Measurements from ENCODE around the gene GNPAT.
"Not testable (repeated sequence)": the region's sequence is repeated elsewhere in the genome, so short reads cannot be mapped to it uniquely, and the experiment has no call there.

The GNPAT gene

GRCh38 chr1:231210126-231210525 lies 30.9 kb upstream of the GNPAT start:
- H3K4me3 ChIP-seq (IDR thresholded peaks at IDR 0.05; ENCODE audit: insufficient read depth, low read depth, low read length): no peak overlapping the region
- no peak for TF ChIP-seq CTCF (conservative IDR thresholded peaks at IDR 0.05; ENCODE audit: low read depth, low read length)
- no peaks in the 10 kb centered on the region for H3K36me3 ChIP-seq (ENCODE audit: insufficient read depth)
- no peak overlapping the region for H2AFZ ChIP-seq (ENCODE audit: low read depth)
- H3K4me2 ChIP-seq: no peak overlapping the region
- no peaks in the 10 kb centered on the region for H3K79me2 ChIP-seq (ENCODE audit: insufficient read depth, low read depth)
- H3K4me1 ChIP-seq (ENCODE audit: low read depth, poor library complexity, severe bottlenecking): peaks cover 4% of the 10 kb centered on the region
- no peaks in the 10 kb centered on the region for H3K27me3 ChIP-seq (ENCODE audit: insufficient read depth, low read depth)
- H4K20me1 ChIP-seq (ENCODE audit: insufficient read depth): no peaks in the 10 kb centered on the region
- H3K9ac ChIP-seq: no peak overlapping the region
- no peak overlapping the region for H3K27ac ChIP-seq

GRCh38 chr1:231211005-231211857 lies 29.8 kb upstream of the GNPAT start:
- Histone ChIP-seq H3K4me2 (peak overlapping the region; percentile 87), H3K36me3 (ENCODE audit: insufficient read depth) (no peaks in the 10 kb centered on the region), H3K79me2 (ENCODE audit: insufficient read depth, low read depth) (no peaks in the 10 kb centered on the region), H2AFZ (ENCODE audit: low read depth) (peak overlapping the region; percentile 91), H3K4me3 (IDR thresholded peaks at IDR 0.05; ENCODE audit: insufficient read depth, low read depth, low read length) (peak overlapping the region; percentile 79), H3K4me1 (ENCODE audit: low read depth, poor library complexity, severe bottlenecking) (peaks cover 4% of the 10 kb centered on the region), H3K9ac (peak overlapping the region; percentile 55; the same call in 1 of the 2 replicates), H3K27ac (0 out of 2 replicates have a peak overlapping the region, but pooled peaks have one; percentile 2), H4K20me1 (ENCODE audit: insufficient read depth) (no peaks in the 10 kb centered on the region), H3K27me3 (ENCODE audit: insufficient read depth, low read depth) (no peaks in the 10 kb centered on the region)
- peak; percentile 91 for TF ChIP-seq CTCF (conservative IDR thresholded peaks at IDR 0.05; ENCODE audit: low read depth, low read length)

- H3K4me2 ChIP-seq; H3K4me3 ChIP-seq (IDR thresholded peaks at IDR 0.05; ENCODE audit: insufficient read depth, low read depth, low read length); H3K4me1 ChIP-seq (ENCODE audit: low read depth, poor library complexity, severe bottlenecking); H3K79me2 ChIP-seq (ENCODE audit: insufficient read depth, low read depth); H3K9ac ChIP-seq; H3K27ac ChIP-seq; H3K36me3 ChIP-seq (ENCODE audit: insufficient read depth); H3K27me3 ChIP-seq (ENCODE audit: insufficient read depth, low read depth); H4K20me1 ChIP-seq (ENCODE audit: insufficient read depth): not testable (repeated sequence)
- H2AFZ ChIP-seq (ENCODE audit: low read depth): peak overlapping the region; percentile 91; the same call in 1 of the 2 replicates
These were observed 28.7 kb upstream of the GNPAT start for GRCh38 chr1:231212301-231212700.

GRCh38 chr1:231213831-231214573 lies 27.0 kb upstream of the GNPAT start:
- H3K27ac ChIP-seq: no peak overlapping the region
- H4K20me1 ChIP-seq (ENCODE audit: insufficient read depth): no peaks in the 10 kb centered on the region
- no peaks in the 10 kb centered on the region for H3K79me2 ChIP-seq (ENCODE audit: insufficient read depth, low read depth)
- no peaks in the 10 kb centered on the region for H3K27me3 ChIP-seq (ENCODE audit: insufficient read depth, low read depth)
- no peak for TF ChIP-seq CTCF (conservative IDR thresholded peaks at IDR 0.05; ENCODE audit: low read depth, low read length)
- H3K9ac ChIP-seq: no peak overlapping the region
- no peaks in the 10 kb centered on the region for H3K36me3 ChIP-seq (ENCODE audit: insufficient read depth)
- H3K4me1 ChIP-seq (ENCODE audit: low read depth, poor library complexity, severe bottlenecking): peaks cover 4% of the 10 kb centered on the region
- no peak overlapping the region for H2AFZ ChIP-seq (ENCODE audit: low read depth)
- no peak overlapping the region for H3K4me2 ChIP-seq
- H3K4me3 ChIP-seq (IDR thresholded peaks at IDR 0.05; ENCODE audit: insufficient read depth, low read depth, low read length): no peak overlapping the region
